SK-N-SH (cell line): ENCODE measurements around the gene FGL2. TPM values are rescaled to one million over a fixed set of nuclear protein-coding genes. Genes with fewer than 3 reads are reported as not detected.
"Not testable (repeated sequence)": the region's sequence is repeated elsewhere in the genome, so short reads cannot be mapped to it uniquely, and the experiment has no call there.

ENCODE experiments used
- CTCF ChIA-PET: fragments of 300-600, 350-600 bp; formaldehyde crosslinking; extraction: SDS; loops from one replicate; lab custom pipeline; 2021; lab: Yijun Ruan, JAX
- POLR2A ChIA-PET: fragments of 350-600 bp; sonication (Branson Sonifier 250); formaldehyde crosslinking; extraction: SDS; loops from one replicate; lab custom pipeline; 2020; ENCODE audit warnings: antibody characterized with exemption, inconsistent platforms; lab: Yijun Ruan, JAX
- DNase-seq: peaks from one replicate; pipeline ENCODE4 v3.0.0; 2012
- H2AFZ ChIP-seq: fragments of 200-600 bp; sonication (generic); 2 replicates; pipeline ENCODE4 v1.8.1; 2016; ENCODE audit warnings: antibody characterized with exemption, mild to moderate bottlenecking, low read depth
- H3F3A ChIP-seq: fragments of 200-600 bp; sonication (generic); replicated peaks from 2 replicates; pipeline ENCODE3; 2016; ENCODE audit warnings: antibody characterized with exemption, mild to moderate bottlenecking; ENCODE audit not compliant: insufficient read depth
- H3K27ac ChIP-seq, 2 experiments: fragments of 200-500 bp in 1 of 2; fragments of 200-600 bp in 1 of 2; sonication (Bioruptor generic) in 1 of 2; sonication (generic), shearing (Covaris generic) in 1 of 2; 2 replicates each; pipeline versions ENCODE4 v1.5.1 to v1.6.1; 2014 to 2016; ENCODE audit warnings: low read depth in 2 of 2, inconsistent platforms in 1 of 2, low read length in 1 of 2, mild to moderate bottlenecking in 1 of 2, mixed read lengths in 1 of 2
- H3K27me3 ChIP-seq: fragments of 200-600 bp; sonication (generic), shearing (Covaris generic); 2 replicates; pipeline ENCODE4 v1.6.1; 2016; ENCODE audit warnings: mixed run types; ENCODE audit not compliant: insufficient read depth
- H3K36me3 ChIP-seq, 2 experiments: fragments of 200-500 bp in 1 of 2; fragments of 200-600 bp in 1 of 2; sonication (Bioruptor generic) in 1 of 2; sonication (generic) in 1 of 2; replicated peaks in 1 of 2; 2 replicates each; pipeline versions ENCODE3 to v1.5.1; 2014 to 2016; ENCODE audit warnings: low read length in 1 of 2, mild to moderate bottlenecking in 1 of 2; ENCODE audit not compliant: insufficient read depth in 2 of 2, control insufficient read depth in 1 of 2
- H3K4me1 ChIP-seq, 2 experiments: fragments of 200-500 bp in 1 of 2; fragments of 200-600 bp in 1 of 2; sonication (Bioruptor generic) in 1 of 2; sonication (generic), shearing (Covaris generic) in 1 of 2; 2 replicates each; pipeline versions ENCODE4 v1.5.1 to v1.6.1; 2014 to 2016; ENCODE audit warnings: low read depth in 1 of 2, low read length in 1 of 2, mixed run types in 1 of 2; ENCODE audit not compliant: insufficient read depth in 2 of 2, control insufficient read depth in 1 of 2
- H3K4me2 ChIP-seq: fragments of 200-600 bp; sonication (generic), shearing (Covaris generic); 2 replicates; pipeline ENCODE4 v1.6.1; 2017; ENCODE audit warnings: mixed run types
- H3K4me3 ChIP-seq, 2 experiments: fragments of 200-500 bp in 1 of 2; fragments of 200-600 bp in 1 of 2; sonication (Bioruptor generic) in 1 of 2; sonication (generic), shearing (Covaris generic) in 1 of 2; 2 replicates each; pipeline versions ENCODE4 v1.5.1 to v1.8.1; 2014 to 2016; ENCODE audit warnings: low read depth in 2 of 2, inconsistent platforms in 1 of 2, low read length in 1 of 2, mild to moderate bottlenecking in 1 of 2, mixed read lengths in 1 of 2, moderate library complexity in 1 of 2
- H3K79me2 ChIP-seq: fragments of 200-600 bp; sonication (generic); 2 replicates; pipeline ENCODE4 v1.8.1; 2017; ENCODE audit warnings: mild to moderate bottlenecking; ENCODE audit not compliant: insufficient read depth
- H3K9ac ChIP-seq: fragments of 200-600 bp; sonication (generic); 2 replicates; pipeline ENCODE4 v1.6.1; 2017; ENCODE audit warnings: mixed run types
- H3K9me2 ChIP-seq: fragments of 200-600 bp; sonication (generic); 2 replicates; pipeline ENCODE4 v1.6.1; 2017; ENCODE audit warnings: mixed run types
- H3K9me3 ChIP-seq: fragments of 200-600 bp; sonication (generic); 2 replicates; pipeline ENCODE4 v1.6.1; 2017; ENCODE audit warnings: mixed run types, mild to moderate bottlenecking, moderate library complexity
- H4K20me1 ChIP-seq: fragments of 200-600 bp; sonication (generic); 2 replicates; pipeline ENCODE4 v1.6.1; 2017; ENCODE audit warnings: mild to moderate bottlenecking, mixed run types; ENCODE audit not compliant: insufficient read depth
- polyA plus RNA-seq, 3 experiments: library from polyadenylated mRNA; depleted of rRNA; stranded (reverse); fragments of >200 nt; gene quantifications; 2 replicates each; pipeline ENCODE4 v1.2.3, GENCODE V29; 2012

The FGL2 gene
- polyA plus RNA-seq, 1 of the 3 experiments (the other 2 are of a cell fraction), result not detected

- H3K27me3 ChIP-seq, DNase-seq, H4K20me1 ChIP-seq, H3F3A ChIP-seq, CTCF ChIA-PET, H3K27ac ChIP-seq, H3K9ac ChIP-seq, H3K4me1 ChIP-seq, H3K9me2 ChIP-seq, H3K36me3 ChIP-seq, POLR2A ChIA-PET, H3K4me3 ChIP-seq, H3K9me3 ChIP-seq, H3K4me2 ChIP-seq, H2AFZ ChIP-seq, H3K79me2 ChIP-seq: not testable (repeated sequence)
Measured at GRCh38 chr7:77152232-77152631, 47.4 kb downstream of the FGL2 start.

Other genes starting within 250 kb of the FGL2 start
- gene SPDYE17, start 167.5 kb downstream of the FGL2 start, polyA plus RNA-seq (2012; rRNA removed), result not detected in 2 replicates
- 0.24 and 0.48 TPM in 2 replicates for gene SPDYE18, start 137.3 kb downstream of the FGL2 start, polyA plus RNA-seq (2012; rRNA removed)
- 2.7 and 4.0 TPM in 2 replicates for gene CCDC146, start 77.2 kb downstream of the FGL2 start, polyA plus RNA-seq (2012; rRNA removed)
- gene GSAP, start 216.5 kb upstream of the FGL2 start, polyA plus RNA-seq (2012; rRNA removed), result 5.9 and 7.5 TPM in 2 replicates